ENCODE measurements around the gene SMPD2. TPM values are rescaled to one million over a fixed set of nuclear protein-coding genes. Genes with fewer than 3 reads are reported as not detected.

Gene SMPD2
- total RNA-seq, 4 donors from 2014 or later, result 20.6 to 34.5 (median 26.8) TPM

GRCh38 chr6:109406196-109406595 is 34.3 kb upstream of the SMPD2 start:
- no peak for TF ChIP-seq POLR2A (IDR thresholded peaks at IDR 0.05)
- no peak for TF ChIP-seq CTCF (IDR thresholded peaks at IDR 0.05)
- DNase-seq, result no peak
- no peaks in the 10 kb centered on the region for H3K9me3 ChIP-seq
- H3K36me3 ChIP-seq, result no peaks in the 10 kb centered on the region
- H3K27me3 ChIP-seq, result no peaks in the 10 kb centered on the region
- H3K4me3 ChIP-seq, result no peak overlapping the region
- no peak overlapping the region for H3K27ac ChIP-seq
- no peaks in the 10 kb centered on the region for H3K4me1 ChIP-seq

DNA sequence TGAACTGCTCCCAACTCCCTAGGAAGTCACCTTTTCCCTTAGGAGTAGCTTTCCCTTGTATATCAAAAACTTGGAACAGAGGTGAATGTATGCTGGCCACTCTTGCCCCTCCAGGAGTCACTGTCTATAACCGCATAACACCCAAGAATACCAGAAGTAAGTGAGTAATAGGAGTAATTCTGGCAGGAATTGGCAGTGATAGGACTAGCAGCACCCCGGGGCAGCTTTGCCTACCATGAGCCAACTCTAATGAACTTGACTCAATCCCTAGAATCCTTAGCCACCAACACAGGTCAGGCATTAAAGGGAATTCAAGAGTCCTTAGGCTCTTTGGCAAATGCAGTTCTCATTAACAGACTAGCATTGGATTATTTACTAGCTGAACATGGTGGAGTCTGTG is 29.5 kb upstream of the SMPD2 start:
- no peaks in the 10 kb centered on the region for H3K27me3 ChIP-seq
- no peaks in the 10 kb centered on the region for H3K4me1 ChIP-seq
- no peak for TF ChIP-seq POLR2A (IDR thresholded peaks at IDR 0.05)
- TF ChIP-seq CTCF (IDR thresholded peaks at IDR 0.05), result no peak
- H3K4me3 ChIP-seq, result no peak overlapping the region
- H3K36me3 ChIP-seq, result no peaks in the 10 kb centered on the region
- no peaks in the 10 kb centered on the region for H3K9me3 ChIP-seq
- no peak overlapping the region for H3K27ac ChIP-seq
- DNase-seq, result no peak

DNA sequence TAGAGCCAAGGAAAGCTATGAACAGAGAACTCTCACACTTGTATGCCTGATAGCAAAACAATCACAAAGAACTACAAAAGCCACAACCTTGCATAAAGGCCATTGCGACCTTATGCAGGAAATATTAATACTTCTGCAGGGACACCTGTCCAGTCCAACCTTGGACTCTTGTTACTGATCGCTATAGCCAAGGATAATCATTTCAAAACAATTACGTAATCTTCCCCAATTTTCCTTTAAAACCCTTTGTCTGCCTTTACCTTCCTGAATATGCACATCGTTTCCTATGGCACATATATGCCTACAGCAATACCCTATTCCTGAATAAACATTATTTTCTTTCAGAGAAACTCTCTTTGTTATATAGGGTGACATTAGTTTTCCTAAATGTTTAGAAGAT is 22.9 kb upstream of the SMPD2 start:
- H3K36me3 ChIP-seq, result no peaks in the 10 kb centered on the region
- H3K27ac ChIP-seq, result no peak overlapping the region
- no peaks in the 10 kb centered on the region for H3K27me3 ChIP-seq
- DNase-seq, result no peak
- TF ChIP-seq POLR2A (IDR thresholded peaks at IDR 0.05), result no peak
- TF ChIP-seq CTCF (IDR thresholded peaks at IDR 0.05), result no peak
- H3K4me3 ChIP-seq, result no peak overlapping the region
- H3K4me1 ChIP-seq, result no peaks in the 10 kb centered on the region
- H3K9me3 ChIP-seq, result no peaks in the 10 kb centered on the region

DNA sequence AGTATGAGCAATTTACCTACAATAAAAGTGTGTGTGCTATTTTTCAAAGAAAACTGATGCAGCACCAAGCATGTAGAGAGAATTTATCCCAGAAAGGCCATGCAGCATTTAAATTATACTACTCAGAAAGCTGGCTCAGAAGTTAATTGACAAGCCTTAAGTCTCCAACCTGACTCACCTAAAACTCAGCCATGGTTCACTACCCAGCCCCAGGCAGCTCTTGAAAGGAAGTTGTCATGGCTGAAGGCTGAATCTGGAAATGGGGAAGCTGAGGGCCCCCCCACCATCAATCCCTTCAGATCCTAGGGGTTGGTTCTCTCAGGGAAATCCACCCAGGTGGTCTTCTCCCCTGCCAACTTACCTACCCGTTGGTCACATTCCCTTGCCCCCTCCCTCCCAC is 19.8 kb upstream of the SMPD2 start:
- H3K27me3 ChIP-seq, result no peaks in the 10 kb centered on the region
- H3K4me3 ChIP-seq, result no peak overlapping the region
- TF ChIP-seq POLR2A (IDR thresholded peaks at IDR 0.05), result no peak
- TF ChIP-seq CTCF (IDR thresholded peaks at IDR 0.05), result no peak
- no peaks in the 10 kb centered on the region for H3K9me3 ChIP-seq
- no peaks in the 10 kb centered on the region for H3K36me3 ChIP-seq
- DNase-seq, result no peak
- H3K4me1 ChIP-seq, result no peaks in the 10 kb centered on the region
- H3K27ac ChIP-seq, result no peak overlapping the region

GRCh38 chr6:109421184-109421583 is 19.3 kb upstream of the SMPD2 start:
- Histone ChIP-seq H3K27ac (no peak overlapping the region), H3K9me3 (no peaks in the 10 kb centered on the region), H3K36me3 (no peaks in the 10 kb centered on the region), H3K27me3 (no peaks in the 10 kb centered on the region), H3K4me1 (no peaks in the 10 kb centered on the region), H3K4me3 (no peak overlapping the region)
- DNase-seq, result no peak
- TF ChIP-seq POLR2A (IDR thresholded peaks at IDR 0.05) (no peak), CTCF (IDR thresholded peaks at IDR 0.05) (no peak)

DNA sequence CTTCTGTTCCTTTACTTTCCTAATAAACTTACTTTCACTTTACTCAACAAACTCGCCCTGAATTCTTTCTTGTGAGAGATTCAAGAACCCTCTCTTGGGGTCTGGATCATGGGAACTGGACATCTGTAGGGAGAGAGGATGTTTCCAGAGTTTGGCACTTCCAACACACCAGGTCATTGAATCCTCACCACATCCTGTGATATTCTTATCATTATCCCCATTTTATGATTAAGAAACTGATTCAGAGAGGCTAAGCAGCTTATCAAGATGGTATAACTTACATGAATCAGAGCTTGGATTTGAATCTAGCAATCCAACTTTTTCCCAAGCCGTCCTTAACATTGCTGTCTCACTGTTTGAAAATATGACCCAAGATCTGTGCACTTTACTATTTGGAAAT is 15.6 kb upstream of the SMPD2 start:
- H3K27ac ChIP-seq, result no peak overlapping the region
- no peak for DNase-seq
- H3K4me1 ChIP-seq, result no peaks in the 10 kb centered on the region
- no peaks in the 10 kb centered on the region for H3K36me3 ChIP-seq
- H3K9me3 ChIP-seq, result no peaks in the 10 kb centered on the region
- no peaks in the 10 kb centered on the region for H3K27me3 ChIP-seq
- H3K4me3 ChIP-seq, result no peak overlapping the region
- no peak for TF ChIP-seq POLR2A (IDR thresholded peaks at IDR 0.05)
- TF ChIP-seq CTCF (IDR thresholded peaks at IDR 0.05), result no peak

Measured in Peyer's patch (tissue), 4 donors.